Activated CD4-positive, CD25-positive, alpha-beta regulatory T cell (primary cell): ENCODE measurements around the gene TYW3.

ENCODE experiments used
- DNase-seq, 4 experiments: peaks; one replicate each; lab custom pipeline; 2025; lab: John Stamatoyannopoulos, UW

The TYW3 gene

DNA sequence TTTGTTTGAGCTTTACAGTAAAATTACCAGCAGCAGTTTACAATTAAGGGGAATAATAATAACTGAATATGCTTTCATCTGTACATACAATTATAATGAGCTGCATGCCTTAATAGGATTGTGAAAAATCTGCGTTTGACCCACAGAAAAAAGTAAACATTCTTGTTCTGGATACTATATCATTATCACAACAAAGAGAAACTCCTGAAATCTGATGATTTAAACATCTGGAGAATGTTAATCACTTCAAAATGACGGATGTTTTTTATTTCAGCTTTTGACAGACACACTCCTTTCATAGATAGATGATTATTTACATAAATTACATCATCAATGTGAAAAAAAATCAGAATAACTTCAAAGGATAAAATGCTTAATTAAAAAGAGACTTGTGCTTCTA lies 58.5 kb downstream of the TYW3 start:
- no peak for DNase-seq

GRCh38 chr1:74799119-74799657 lies 66.2 kb downstream of the TYW3 start:
- DNase-seq, result no peak

DNA sequence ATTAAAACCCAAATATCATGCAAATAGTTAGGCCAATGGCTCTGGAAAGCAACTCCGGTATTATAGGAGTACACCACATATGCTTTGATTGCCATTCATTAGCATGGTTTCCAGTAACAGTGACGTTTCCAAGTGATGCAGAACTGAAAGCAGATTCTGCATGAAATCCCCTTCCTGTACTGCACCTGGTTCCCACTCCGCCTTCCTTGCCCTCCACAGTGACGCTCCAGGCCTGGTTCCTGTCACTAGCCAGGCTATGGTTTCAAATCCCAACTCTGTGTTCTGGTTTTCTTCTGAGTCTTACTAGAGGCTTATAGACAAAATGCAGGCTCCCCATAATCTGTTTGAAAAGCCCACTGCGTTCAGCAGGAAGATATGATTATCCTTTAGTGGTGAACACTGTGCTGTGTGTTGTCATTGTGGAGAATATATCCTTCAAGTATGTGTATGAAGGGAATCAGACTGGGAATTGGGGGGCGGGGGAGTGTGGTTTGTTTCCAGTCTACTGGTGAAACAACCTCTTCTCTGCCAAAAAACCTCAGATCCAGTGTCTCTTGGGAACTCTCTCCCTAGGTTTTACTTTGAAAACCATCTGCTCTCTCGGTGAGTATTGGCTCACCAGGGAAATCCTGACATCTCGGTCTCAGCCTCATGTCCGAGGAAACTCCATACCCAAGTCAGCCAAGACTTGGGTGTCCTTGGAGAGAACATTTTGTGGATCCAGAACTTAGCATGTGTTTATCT lies 78.7 kb downstream of the TYW3 start:
- no peak for DNase-seq

DNA sequence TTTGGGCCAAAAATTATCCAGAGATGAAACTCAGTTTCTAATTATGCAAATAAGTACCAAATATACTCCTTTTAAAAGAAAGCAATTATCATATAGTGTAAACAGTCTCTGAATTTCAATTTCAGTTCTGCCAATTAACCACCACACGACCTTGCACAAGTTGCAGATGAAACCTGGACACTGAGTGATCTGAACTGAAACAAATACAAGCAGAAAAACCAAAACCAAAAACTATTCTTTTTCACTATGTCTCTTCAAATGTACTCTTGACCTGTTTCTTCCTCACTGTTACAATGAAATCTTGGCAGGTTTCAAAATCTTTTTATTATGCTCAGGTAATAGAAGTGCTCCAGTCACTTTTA lies 79.2 kb downstream of the TYW3 start:
- no peak for DNase-seq
